H7 (cell line): ENCODE results near the gene KLHDC9. TPM values are rescaled to one million over a fixed set of nuclear protein-coding genes. Genes with fewer than 3 reads are reported as not detected.

ENCODE experiments used
- total RNA-seq: library from RNA; depleted of rRNA; stranded (reverse); fragments of >200 nt; shearing (Covaris generic); gene quantifications from 2 replicates; pipeline ENCODE4 v1.2.3, GENCODE V29; 2014; rRNA removed

KLHDC9 gene
- total RNA-seq, 1 experiment from 2014 or later, result 23.2 TPM

Other genes with a start within 250 kb of the KLHDC9 start
- not detected in 2 replicates for gene CD244, start 235.5 kb upstream of the KLHDC9 start, total RNA-seq
- gene ITLN1, start 213.2 kb upstream of the KLHDC9 start, total RNA-seq, result not detected in 2 replicates
- 2.7 and 5.2 TPM in 2 replicates for gene ITLN2, start 143.6 kb upstream of the KLHDC9 start, total RNA-seq
- gene F11R, start 77.2 kb upstream of the KLHDC9 start, total RNA-seq, result 211 and 255 TPM in 2 replicates
- gene TSTD1, start 59.4 kb upstream of the KLHDC9 start, total RNA-seq, result 91.3 and 114 TPM in 2 replicates
- 169 and 176 TPM in 2 replicates for gene USF1, start 52.4 kb upstream of the KLHDC9 start, total RNA-seq
- 0.11 TPM in 1 of 2 replicates, not detected in the other for gene ARHGAP30, start 28.5 kb upstream of the KLHDC9 start, total RNA-seq
- gene NECTIN4, start 8.8 kb upstream of the KLHDC9 start, total RNA-seq, result not detected in 2 replicates
- 46.8 and 60.6 TPM in 2 replicates for gene PFDN2, start 19.7 kb downstream of the KLHDC9 start, total RNA-seq
- 75.9 and 81.5 TPM in 2 replicates for gene NIT1, start 19.7 kb downstream of the KLHDC9 start, total RNA-seq
- gene DEDD, start 34.3 kb downstream of the KLHDC9 start, total RNA-seq, result 52.8 and 63.6 TPM in 2 replicates
- gene UFC1, start 55.6 kb downstream of the KLHDC9 start, total RNA-seq, result 81.9 and 86.1 TPM in 2 replicates
- gene USP21, start 61.1 kb downstream of the KLHDC9 start, total RNA-seq, result 10.7 and 12.0 TPM in 2 replicates
- gene PPOX, start 68.1 kb downstream of the KLHDC9 start, total RNA-seq, result 57.3 and 64.7 TPM in 2 replicates
- gene B4GALT3, start 79.1 kb downstream of the KLHDC9 start, total RNA-seq, result 105 and 106 TPM in 2 replicates
- 9.0 and 11.7 TPM in 2 replicates for gene ADAMTS4, start 100.7 kb downstream of the KLHDC9 start, total RNA-seq
- gene NDUFS2, start 104.0 kb downstream of the KLHDC9 start, total RNA-seq, result 278 and 312 TPM in 2 replicates
- gene FCER1G, start 116.9 kb downstream of the KLHDC9 start, total RNA-seq, result 0.35 TPM in 1 of 2 replicates, not detected in the other
- 7.2 TPM in 1 of 2 replicates, not detected in the other for gene APOA2, start 125.3 kb downstream of the KLHDC9 start, total RNA-seq
- gene TOMM40L, start 127.7 kb downstream of the KLHDC9 start, total RNA-seq, result 32.7 and 38.1 TPM in 2 replicates
- not detected in 2 replicates for gene NR1I3, start 139.8 kb downstream of the KLHDC9 start, total RNA-seq
- gene PCP4L1, start 160.4 kb downstream of the KLHDC9 start, total RNA-seq, result 0.35 TPM in 1 of 2 replicates, not detected in the other
- 3.5 and 5.6 TPM in 2 replicates for gene MPZ, start 211.6 kb downstream of the KLHDC9 start, total RNA-seq
- gene SDHC, start 216.0 kb downstream of the KLHDC9 start, total RNA-seq, result 37.3 and 44.3 TPM in 2 replicates